Keratinocyte (primary cell): Measurements from ENCODE around the gene MED12L. TPM values are rescaled to one million over a fixed set of nuclear protein-coding genes. Genes with fewer than 3 reads are reported as not detected.

Experiments
- DNase-seq: peaks from one replicate; pipeline ENCODE4 v3.0.0-alpha.2; 2011; ENCODE audit warnings: low read depth, missing footprints, low spot score
- FAIRE-seq: peaks from 2 replicates; lab custom pipeline; 2011; peaks lifted over from hg19 to GRCh38; lab: Jason Lieb, UNC
- H2AFZ ChIP-seq: 2 replicates; pipeline ENCODE4 v1.6.0; 2012; ENCODE audit warnings: low read length, control low read depth, inconsistent platforms; ENCODE audit not compliant: control insufficient read depth
- H3K27ac ChIP-seq: 2 replicates; pipeline ENCODE4 v1.5.1; 2011; ENCODE audit warnings: low read length; ENCODE audit not compliant: control insufficient read depth, insufficient read depth
- H3K27me3 ChIP-seq: 3 replicates; pipeline ENCODE4 v1.6.0; 2011; ENCODE audit warnings: low read length; ENCODE audit not compliant: control insufficient read depth, insufficient read depth; ENCODE audit errors: extremely low read depth
- H3K36me3 ChIP-seq, 2 experiments: 2 replicates in 1 of 2; 3 replicates in 1 of 2; pipeline ENCODE4 v1.5.1; 2011; ENCODE audit warnings: low read length in 2 of 2, mild to moderate bottlenecking in 1 of 2; ENCODE audit not compliant: control insufficient read depth in 2 of 2, insufficient read depth in 2 of 2; ENCODE audit errors: extremely low read depth in 1 of 2
- H3K4me1 ChIP-seq: 3 replicates; pipeline ENCODE4 v1.5.1; 2011; ENCODE audit warnings: low read length; ENCODE audit not compliant: control insufficient read depth, insufficient read depth; ENCODE audit errors: extremely low read depth
- H3K4me2 ChIP-seq: 3 replicates; pipeline ENCODE4 v1.6.0; 2011; ENCODE audit warnings: low read depth, low read length; ENCODE audit not compliant: control insufficient read depth, insufficient read depth; ENCODE audit errors: extremely low read depth
- H3K4me3 ChIP-seq, 3 experiments: fragments of 200-600 bp in 1 of 3; sonication (generic) in 1 of 3; 2 replicates in 2 of 3; 3 replicates in 1 of 3; pipeline ENCODE4 v1.5.1; 2011 to 2016; ENCODE audit warnings: low read length in 3 of 3, mild to moderate bottlenecking in 3 of 3, control low read depth in 2 of 3, inconsistent platforms in 1 of 3, low read depth in 1 of 3, mixed read lengths in 1 of 3, mixed run types in 1 of 3, moderate library complexity in 1 of 3; ENCODE audit not compliant: control insufficient read depth in 2 of 3, insufficient read depth in 2 of 3; ENCODE audit errors: extremely low read depth in 1 of 3
- H3K79me2 ChIP-seq: 2 replicates; pipeline ENCODE4 v1.6.0; 2012; ENCODE audit warnings: low read length; ENCODE audit not compliant: control insufficient read depth, insufficient read depth
- H3K9ac ChIP-seq: 3 replicates; pipeline ENCODE4 v1.6.0; 2011; ENCODE audit warnings: low read length; ENCODE audit not compliant: control insufficient read depth, insufficient read depth; ENCODE audit errors: extremely low read depth
- H3K9me1 ChIP-seq: 3 replicates; pipeline ENCODE4 v1.6.0; 2011; ENCODE audit warnings: low read length; ENCODE audit not compliant: control insufficient read depth, insufficient read depth; ENCODE audit errors: extremely low read depth
- H3K9me3 ChIP-seq: 2 replicates; pipeline ENCODE4 v1.5.1; 2012; ENCODE audit warnings: low read depth, low read length; ENCODE audit not compliant: control insufficient read depth
- H4K20me1 ChIP-seq: 3 replicates; pipeline ENCODE4 v1.6.0; 2011; ENCODE audit warnings: low read length; ENCODE audit not compliant: control insufficient read depth, insufficient read depth; ENCODE audit errors: extremely low read depth
- EZH2 ChIP-seq: IDR thresholded peaks from one replicate; pipeline ENCODE4 v1.6.1; 2012; ENCODE audit warnings: inconsistent platforms, mild to moderate bottlenecking, low read length, moderate library complexity
- dilution Hi-C: fragments of 300-500 bp; cut with MboI; formaldehyde crosslinking; loops from one replicate; pipeline ENCODE4 v1.7.0; 2020; ENCODE audit warnings: low sequenced_read_pairs; ENCODE audit not compliant: extremely low pct_ligation_motif_present
- polyA plus RNA-seq, 5 experiments: library from polyadenylated mRNA; depleted of rRNA in 3 of 5; stranded (reverse) in 3 of 5; stranded (forward) in 1 of 5; unstranded in 1 of 5; fragments of >200 nt; gene quantifications; 1 replicate in 1 of 5; 2 replicates in 3 of 5; 3 replicates in 1 of 5; pipeline versions ENCODE4 v1.2.1 to v1.2.3, GENCODE V29; 2011 to 2012; ENCODE audit warnings: missing spikeins in 2 of 5, low read depth in 1 of 5, low replicate concordance in 1 of 5
- TF ChIP-seq, protein P1 (sequence below), 3 experiments: IDR thresholded peaks in 1 of 3; conservative IDR thresholded peaks in 1 of 3; optimal IDR thresholded peaks in 1 of 3; 2 replicates in 2 of 3; 3 replicates in 1 of 3; pipeline versions ENCODE3 to v1.5.1; 2011; ENCODE audit warnings: low read length in 3 of 3, mild to moderate bottlenecking in 3 of 3, moderate library complexity in 2 of 3, control low read depth in 1 of 3, inconsistent platforms in 1 of 3; ENCODE audit not compliant: insufficient read depth in 2 of 3; ENCODE audit errors: extremely low read depth in 1 of 3

Gene MED12L
- polyA plus RNA-seq, 1 donor (not counting 4 experiments of a cell fraction or from before 2014, with no cell fraction given), result 0.04 TPM

DNA sequence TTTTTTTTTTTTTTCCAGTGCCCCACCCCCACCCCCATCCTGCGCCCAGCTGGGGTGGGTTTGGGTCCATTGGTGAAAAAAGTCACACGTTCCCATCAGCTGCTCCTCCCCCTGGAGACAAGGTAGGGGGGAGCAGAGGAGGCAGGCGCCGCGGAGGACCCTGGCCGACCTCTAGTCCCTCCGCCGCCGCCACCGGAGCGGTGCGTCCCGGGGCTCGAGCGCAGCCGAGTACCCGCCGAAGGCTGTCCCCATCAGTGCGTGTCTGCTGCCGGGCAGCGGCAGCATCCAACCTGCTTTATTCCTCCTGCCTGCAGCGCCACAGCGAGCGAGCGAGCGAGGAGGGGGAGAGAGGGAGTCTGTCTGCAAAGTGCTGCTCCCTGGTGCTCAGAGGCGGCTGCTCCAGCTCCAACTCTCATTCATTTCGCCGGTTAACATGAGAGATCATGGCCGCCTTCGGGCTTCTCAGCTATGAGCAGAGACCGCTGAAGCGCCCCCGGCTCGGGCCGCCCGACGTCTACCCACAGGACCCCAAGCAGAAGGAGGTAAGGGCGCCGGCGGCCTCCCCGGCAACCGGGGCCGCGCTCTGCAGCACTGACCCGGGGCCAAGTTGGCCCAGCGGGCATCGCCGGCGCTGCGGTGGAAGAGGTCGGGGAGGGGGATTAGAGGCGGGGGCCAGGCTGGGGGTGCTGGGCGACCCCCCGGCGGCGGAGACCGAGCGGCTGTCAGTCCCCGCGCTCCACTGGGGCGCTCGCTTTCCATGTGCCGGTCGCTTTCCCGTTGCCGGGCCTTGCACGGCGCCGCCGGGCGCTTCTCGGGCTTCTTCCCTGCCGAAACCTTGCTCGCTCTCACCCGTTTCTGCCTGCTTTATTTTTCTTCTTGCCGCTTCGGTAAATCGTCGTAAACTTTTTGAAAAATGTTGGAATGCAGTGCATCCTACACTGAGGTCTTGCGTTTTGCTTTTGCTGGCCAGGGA, 1.3 kb downstream of the MED12L start:
- dilution Hi-C loops, result no loop called here
- peaks cover 6% of the 10 kb centered on the region for H3K4me1 ChIP-seq
- H3K4me3 ChIP-seq, result peak overlapping the region; percentile 34 to 61 (median 57)
- H3K27me3 ChIP-seq, result peaks cover 63% of the 10 kb centered on the region
- peak overlapping the region; percentile 73 for H3K4me2 ChIP-seq
- no peaks in the 10 kb centered on the region for H3K36me3 ChIP-seq
- no peaks in the 10 kb centered on the region for H3K79me2 ChIP-seq
- DNase-seq (no peak), FAIRE-seq (no peak)
- no peaks in the 10 kb centered on the region for H3K9me1 ChIP-seq
- H3K9ac ChIP-seq, result no peak overlapping the region
- H2AFZ ChIP-seq, result peak overlapping the region; percentile 43
- no peaks in the 10 kb centered on the region for H4K20me1 ChIP-seq
- H3K9me3 ChIP-seq, result no peaks in the 10 kb centered on the region
- no peak overlapping the region for H3K27ac ChIP-seq
- TF ChIP-seq, protein P1, sequence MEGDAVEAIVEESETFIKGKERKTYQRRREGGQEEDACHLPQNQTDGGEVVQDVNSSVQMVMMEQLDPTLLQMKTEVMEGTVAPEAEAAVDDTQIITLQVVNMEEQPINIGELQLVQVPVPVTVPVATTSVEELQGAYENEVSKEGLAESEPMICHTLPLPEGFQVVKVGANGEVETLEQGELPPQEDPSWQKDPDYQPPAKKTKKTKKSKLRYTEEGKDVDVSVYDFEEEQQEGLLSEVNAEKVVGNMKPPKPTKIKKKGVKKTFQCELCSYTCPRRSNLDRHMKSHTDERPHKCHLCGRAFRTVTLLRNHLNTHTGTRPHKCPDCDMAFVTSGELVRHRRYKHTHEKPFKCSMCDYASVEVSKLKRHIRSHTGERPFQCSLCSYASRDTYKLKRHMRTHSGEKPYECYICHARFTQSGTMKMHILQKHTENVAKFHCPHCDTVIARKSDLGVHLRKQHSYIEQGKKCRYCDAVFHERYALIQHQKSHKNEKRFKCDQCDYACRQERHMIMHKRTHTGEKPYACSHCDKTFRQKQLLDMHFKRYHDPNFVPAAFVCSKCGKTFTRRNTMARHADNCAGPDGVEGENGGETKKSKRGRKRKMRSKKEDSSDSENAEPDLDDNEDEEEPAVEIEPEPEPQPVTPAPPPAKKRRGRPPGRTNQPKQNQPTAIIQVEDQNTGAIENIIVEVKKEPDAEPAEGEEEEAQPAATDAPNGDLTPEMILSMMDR (optimal IDR thresholded peaks at IDR 0.05 in 1 of 3, IDR thresholded peaks at IDR 0.05 in 1 of 3, conservative IDR thresholded peaks at IDR 0.05 in 1 of 3; ENCODE audit: extremely low read depth in 1 of 3, insufficient read depth in 2 of 3, low read length in 3 of 3), result peak; percentile 46 to 74 (median 69)
- TF ChIP-seq EZH2, result peak; percentile 72

DNA sequence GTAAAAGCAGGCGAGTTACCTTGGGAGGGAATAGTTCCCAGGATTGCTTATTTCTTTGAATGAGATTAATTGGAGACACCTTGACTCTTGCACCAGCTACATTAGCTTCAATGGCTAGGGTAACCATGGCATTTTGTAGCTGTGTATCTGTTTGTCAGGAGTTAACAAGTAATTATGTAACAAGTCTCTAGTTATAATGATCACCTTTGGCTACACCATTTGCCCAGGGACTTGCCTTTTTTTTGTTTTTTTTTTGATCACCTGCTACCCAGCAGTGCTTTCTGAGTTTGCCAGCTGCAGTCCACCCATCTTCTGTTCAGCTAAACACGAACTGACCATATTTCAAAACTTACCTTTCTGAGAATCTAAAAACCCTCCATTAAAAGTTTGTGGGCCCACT, 2.2 kb downstream of the MED12L start:
- Histone ChIP-seq H3K79me2 (no peaks in the 10 kb centered on the region), H3K9ac (no peak overlapping the region), H3K4me3 (no peak overlapping the region), H2AFZ (no peak overlapping the region), H3K27ac (no peak overlapping the region), H3K4me2 (no peak overlapping the region), H3K9me3 (no peaks in the 10 kb centered on the region), H4K20me1 (no peaks in the 10 kb centered on the region), H3K4me1 (peaks cover 6% of the 10 kb centered on the region), H3K36me3 (no peaks in the 10 kb centered on the region), H3K27me3 (peaks cover 56% of the 10 kb centered on the region), H3K9me1 (no peaks in the 10 kb centered on the region)
- TF ChIP-seq EZH2, result peak; percentile 86
- TF ChIP-seq, protein P1 (optimal IDR thresholded peaks at IDR 0.05 in 1 of 3, IDR thresholded peaks at IDR 0.05 in 1 of 3, conservative IDR thresholded peaks at IDR 0.05 in 1 of 3; ENCODE audit: extremely low read depth in 1 of 3, insufficient read depth in 2 of 3, low read length in 3 of 3), result no peak
- dilution Hi-C loops, result no loop called here
- DNase-seq, result no peak
- FAIRE-seq, result no peak
